Chondrocyte (in vitro differentiated cells): ENCODE data around the gene STK32B. TPM values are rescaled to one million over a fixed set of nuclear protein-coding genes. Genes with fewer than 3 reads are reported as not detected.

Experiments used
- DNase-seq: peaks from one replicate; pipeline ENCODE4 v3.0.0; 2021; ENCODE audit warnings: mixed read lengths, low spot score
- H3K27ac Mint-ChIP-seq: one replicate; pipeline ENCODE4 v1.8.0; 2021; ENCODE audit warnings: mild to moderate bottlenecking, moderate library complexity, mixed read lengths; ENCODE audit not compliant: unreplicated experiment
- H3K27me3 Mint-ChIP-seq: 2 replicates; pipeline ENCODE4 v1.8.0; 2021; ENCODE audit warnings: low read depth, mixed read lengths
- H3K36me3 Mint-ChIP-seq: 2 replicates; pipeline ENCODE4 v1.8.0; 2021; ENCODE audit warnings: low read depth, mixed read lengths
- H3K4me1 Mint-ChIP-seq: 2 replicates; pipeline ENCODE4 v1.8.0; 2021; ENCODE audit warnings: low read depth, mild to moderate bottlenecking, mixed read lengths
- H3K4me3 Mint-ChIP-seq: one replicate; pipeline ENCODE4 v1.8.0; 2021; ENCODE audit warnings: mild to moderate bottlenecking, moderate library complexity, mixed read lengths; ENCODE audit not compliant: unreplicated experiment
- H3K9me3 Mint-ChIP-seq: 2 replicates; pipeline ENCODE4 v1.8.0; 2021; ENCODE audit warnings: low read depth, mixed read lengths
- total RNA-seq: library from RNA; stranded (reverse); gene quantifications from 3 replicates; pipeline ENCODE4 v1.2.1, GENCODE V29; 2021
- TF ChIP-seq, protein P1 (sequence below): fragments of 200-600 bp; sonication (generic); IDR thresholded peaks from 2 replicates; pipeline ENCODE4 v1.5.0; 2021; ENCODE audit warnings: antibody characterized with exemption, mild to moderate bottlenecking, moderate library complexity

Gene STK32B
- total RNA-seq, 1 donor from 2014 or later: 14.2 TPM

DNA sequence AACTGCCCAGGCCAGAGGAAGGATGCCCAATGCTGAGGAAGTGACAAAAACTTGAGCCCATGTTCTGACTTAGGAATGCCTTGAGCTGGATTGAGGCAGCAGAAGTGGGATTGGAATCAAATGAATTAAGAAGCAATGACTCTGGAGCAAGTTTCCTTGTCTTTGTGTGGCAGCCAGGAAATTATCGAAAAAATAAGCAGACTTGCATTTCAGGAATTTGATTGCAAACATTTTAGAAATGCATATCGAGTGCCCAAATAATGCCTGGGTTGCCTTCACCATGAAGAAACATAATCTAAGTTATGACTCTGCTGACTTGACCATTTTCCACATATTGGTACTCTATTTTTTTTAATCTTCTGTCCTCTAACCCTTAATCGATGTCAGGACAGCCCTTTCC lies 41.5 kb upstream of the STK32B start:
- Mint-ChIP-seq H3K27me3 (no peaks in the 10 kb centered on the region), H3K27ac (no peak overlapping the region), H3K4me1 (peaks cover 8% of the 10 kb centered on the region), H3K4me3 (no peak overlapping the region), H3K36me3 (no peaks in the 10 kb centered on the region), H3K9me3 (no peaks in the 10 kb centered on the region)
- no peak for DNase-seq
- TF ChIP-seq, protein P1, sequence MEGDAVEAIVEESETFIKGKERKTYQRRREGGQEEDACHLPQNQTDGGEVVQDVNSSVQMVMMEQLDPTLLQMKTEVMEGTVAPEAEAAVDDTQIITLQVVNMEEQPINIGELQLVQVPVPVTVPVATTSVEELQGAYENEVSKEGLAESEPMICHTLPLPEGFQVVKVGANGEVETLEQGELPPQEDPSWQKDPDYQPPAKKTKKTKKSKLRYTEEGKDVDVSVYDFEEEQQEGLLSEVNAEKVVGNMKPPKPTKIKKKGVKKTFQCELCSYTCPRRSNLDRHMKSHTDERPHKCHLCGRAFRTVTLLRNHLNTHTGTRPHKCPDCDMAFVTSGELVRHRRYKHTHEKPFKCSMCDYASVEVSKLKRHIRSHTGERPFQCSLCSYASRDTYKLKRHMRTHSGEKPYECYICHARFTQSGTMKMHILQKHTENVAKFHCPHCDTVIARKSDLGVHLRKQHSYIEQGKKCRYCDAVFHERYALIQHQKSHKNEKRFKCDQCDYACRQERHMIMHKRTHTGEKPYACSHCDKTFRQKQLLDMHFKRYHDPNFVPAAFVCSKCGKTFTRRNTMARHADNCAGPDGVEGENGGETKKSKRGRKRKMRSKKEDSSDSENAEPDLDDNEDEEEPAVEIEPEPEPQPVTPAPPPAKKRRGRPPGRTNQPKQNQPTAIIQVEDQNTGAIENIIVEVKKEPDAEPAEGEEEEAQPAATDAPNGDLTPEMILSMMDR: no peak

DNA sequence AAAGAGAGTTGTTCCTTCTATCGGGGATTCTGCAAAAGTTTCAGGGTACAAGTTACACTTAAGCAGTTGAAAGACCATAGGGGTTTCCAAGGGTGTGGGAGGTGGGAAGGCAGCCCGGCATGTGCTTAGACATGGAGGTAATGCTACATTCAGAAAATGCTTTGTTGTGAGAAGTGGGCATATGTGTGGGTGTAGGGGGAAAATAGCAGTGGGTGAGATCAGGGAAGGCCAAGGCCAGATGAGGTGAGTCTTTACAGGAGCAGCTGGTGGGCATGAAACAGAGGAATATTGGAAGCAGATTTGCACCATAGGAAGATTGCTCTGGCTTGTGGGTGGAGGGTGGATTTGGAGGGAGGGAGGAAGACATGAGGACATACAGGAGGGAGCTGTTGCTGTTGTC lies 40.3 kb upstream of the STK32B start:
- H3K9me3 Mint-ChIP-seq: no peaks in the 10 kb centered on the region
- DNase-seq: no peak
- H3K27ac Mint-ChIP-seq: no peak overlapping the region
- no peaks in the 10 kb centered on the region for H3K27me3 Mint-ChIP-seq
- no peaks in the 10 kb centered on the region for H3K36me3 Mint-ChIP-seq
- H3K4me3 Mint-ChIP-seq: no peak overlapping the region
- TF ChIP-seq, protein P1: no peak
- H3K4me1 Mint-ChIP-seq: peaks cover 8% of the 10 kb centered on the region

DNA sequence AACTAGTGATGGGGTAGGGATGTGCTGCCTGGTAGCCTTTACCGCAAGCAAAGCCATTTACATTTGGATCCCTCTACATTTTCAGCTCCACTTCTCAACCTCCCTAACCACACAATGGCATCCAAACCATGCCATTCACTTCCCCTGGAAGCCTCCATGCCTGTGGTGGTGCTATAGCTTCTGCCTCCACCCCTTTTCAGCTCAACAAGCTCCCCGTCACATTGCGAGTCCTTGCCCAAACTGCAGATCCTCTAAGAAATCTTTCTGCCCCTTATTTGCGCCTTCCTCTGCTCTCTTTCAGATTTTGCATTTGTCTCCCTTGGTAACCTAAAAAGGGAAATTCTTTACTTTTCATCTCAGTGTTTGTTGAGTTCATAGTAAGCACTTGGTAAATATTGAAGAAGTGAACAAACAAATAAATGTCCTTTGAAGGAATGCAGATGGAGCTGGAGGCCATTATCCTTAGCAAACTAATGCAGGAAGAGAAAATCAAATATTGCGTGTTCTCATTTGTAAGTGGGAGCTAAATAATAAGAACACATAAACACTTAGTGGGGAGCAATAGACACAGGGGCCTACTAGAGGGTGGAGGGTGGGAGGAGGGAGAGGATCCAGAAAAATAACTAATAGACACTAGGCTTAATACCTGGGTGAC lies 38.9 kb upstream of the STK32B start:
- H3K9me3 Mint-ChIP-seq: no peaks in the 10 kb centered on the region
- DNase-seq: no peak
- H3K4me1 Mint-ChIP-seq: peaks cover 8% of the 10 kb centered on the region
- no peaks in the 10 kb centered on the region for H3K36me3 Mint-ChIP-seq
- no peak overlapping the region for H3K27ac Mint-ChIP-seq
- no peak overlapping the region for H3K4me3 Mint-ChIP-seq
- no peaks in the 10 kb centered on the region for H3K27me3 Mint-ChIP-seq
- TF ChIP-seq, protein P1: no peak

DNA sequence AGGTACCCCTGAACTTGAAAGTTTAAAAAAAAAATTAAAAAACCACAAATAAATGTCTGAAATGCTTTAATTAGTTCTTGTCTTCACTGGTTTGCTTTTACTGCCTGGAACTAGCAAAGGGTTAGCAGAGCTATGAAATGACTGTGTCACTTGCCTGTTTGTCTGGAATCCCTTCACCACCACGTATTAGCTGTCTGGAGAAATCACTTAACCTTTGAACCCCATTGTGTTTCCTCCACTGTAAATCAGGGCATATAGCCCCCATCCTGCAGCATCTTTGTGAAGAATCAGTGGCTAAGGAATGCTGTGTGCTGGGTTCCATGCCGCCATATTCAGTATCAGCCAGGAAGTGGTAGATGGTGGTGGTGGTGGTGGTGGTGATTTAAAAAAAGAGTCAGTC lies 38.3 kb upstream of the STK32B start:
- no peak overlapping the region for H3K4me3 Mint-ChIP-seq
- no peaks in the 10 kb centered on the region for H3K27me3 Mint-ChIP-seq
- no peak for DNase-seq
- no peaks in the 10 kb centered on the region for H3K9me3 Mint-ChIP-seq
- TF ChIP-seq, protein P1: no peak
- no peak overlapping the region for H3K27ac Mint-ChIP-seq
- peaks cover 10% of the 10 kb centered on the region for H3K4me1 Mint-ChIP-seq
- H3K36me3 Mint-ChIP-seq: no peaks in the 10 kb centered on the region

DNA sequence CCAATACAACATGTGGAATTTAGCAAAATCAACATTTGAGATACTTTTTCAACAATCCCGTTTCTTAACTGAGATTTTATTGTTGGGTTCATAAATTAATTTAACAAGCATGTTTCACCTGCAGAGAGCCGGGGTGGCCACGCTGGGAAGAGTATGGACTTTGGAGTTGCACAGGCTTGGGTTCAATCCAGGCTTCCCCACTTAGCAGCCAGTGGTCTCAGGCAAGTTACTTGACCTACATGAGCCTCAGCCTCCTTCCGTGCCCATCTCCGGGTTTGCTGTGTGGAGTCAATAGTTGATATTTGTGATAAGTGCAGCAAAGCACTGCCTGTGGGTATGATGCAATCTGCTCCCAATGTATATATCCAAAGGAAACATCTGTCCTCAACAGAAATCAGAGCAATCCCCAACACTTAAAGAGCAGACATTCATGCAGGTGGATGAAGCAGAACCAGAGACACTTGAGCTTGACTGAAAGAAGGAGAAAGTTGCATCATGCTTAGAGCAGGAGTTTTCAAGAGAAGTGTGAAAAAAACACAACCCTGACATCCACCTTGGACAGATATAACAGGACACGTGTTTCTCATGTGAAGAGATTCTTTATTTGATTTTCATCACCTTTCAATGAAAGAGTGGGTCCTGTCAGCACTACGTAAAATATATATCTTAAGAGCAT lies 37.1 kb upstream of the STK32B start:
- Mint-ChIP-seq H3K9me3 (no peaks in the 10 kb centered on the region), H3K36me3 (no peaks in the 10 kb centered on the region), H3K27ac (no peak overlapping the region), H3K27me3 (no peaks in the 10 kb centered on the region), H3K4me3 (no peak overlapping the region), H3K4me1 (peaks cover 20% of the 10 kb centered on the region)
- DNase-seq: no peak
- TF ChIP-seq, protein P1: no peak
